ENCODE measurements around the gene ABL2.

The ABL2 gene

GRCh38 chr1:179082333-179082998 lies 147.0 kb downstream of the ABL2 start:
- peak overlapping the region; percentile 64; the same call in 1 of the 2 replicates for H3K9ac ChIP-seq (ENCODE audit: low read depth, low read length)
- H3K36me3 ChIP-seq (ENCODE audit: insufficient read depth, low read depth, low read length), result peaks cover 8% of the 10 kb centered on the region; the same call in 1 of the 2 replicates
- peaks cover 8% of the 10 kb centered on the region; the same call in 1 of the 2 replicates for H3K27me3 ChIP-seq (ENCODE audit: insufficient read depth, low read length)
- peak overlapping the region; percentile 84 for H3K4me3 ChIP-seq (ENCODE audit: low read length)
- no peak overlapping the region for H3K27ac ChIP-seq (ENCODE audit: low read length)
- H3K9me3 ChIP-seq (ENCODE audit: insufficient read depth, low read depth, low read length), result no peaks in the 10 kb centered on the region
- H3K4me1 ChIP-seq (ENCODE audit: insufficient read depth, low read length), result peaks cover 14% of the 10 kb centered on the region

- H3K27me3 ChIP-seq (ENCODE audit: insufficient read depth, low read length), result peaks cover 8% of the 10 kb centered on the region; the same call in 1 of the 2 replicates
- H3K9ac ChIP-seq (ENCODE audit: low read depth, low read length), result peak within 1 kb of the TSS; percentile 64; the same call in 1 of the 2 replicates
These were observed 147.7 kb downstream of the ABL2 start, which contains the start of gene TOR3A for GRCh38 chr1:179081687-179082332. Gene TOR3A (plus strand): TSS chr1:179082070. CDS start chr1:179082129, 59 bp downstream.

GRCh38 chr1:179080866-179081686 lies 148.4 kb downstream of the ABL2 start:
- Histone ChIP-seq H3K27me3 (ENCODE audit: insufficient read depth, low read length) (peaks cover 8% of the 10 kb centered on the region; the same call in 1 of the 2 replicates), H3K9me3 (ENCODE audit: insufficient read depth, low read depth, low read length) (no peaks in the 10 kb centered on the region), H3K36me3 (ENCODE audit: insufficient read depth, low read depth, low read length) (peaks cover 7% of the 10 kb centered on the region; the same call in 1 of the 2 replicates), H3K4me1 (ENCODE audit: insufficient read depth, low read length) (peaks cover 8% of the 10 kb centered on the region; the same call in 1 of the 2 replicates), H3K9ac (ENCODE audit: low read depth, low read length) (peak overlapping the region; percentile 64; the same call in 1 of the 2 replicates), H3K4me3 (ENCODE audit: low read length) (peak overlapping the region; percentile 84), H3K27ac (ENCODE audit: low read length) (peak overlapping the region; percentile 23)

More at GRCh38 chr1:179081687-179082332, 147.7 kb downstream of the ABL2 start, which contains the start of gene TOR3A:
- Histone ChIP-seq H3K9me3 (ENCODE audit: insufficient read depth, low read depth, low read length) (no peaks in the 10 kb centered on the region), H3K4me3 (ENCODE audit: low read length) (peak within 1 kb of the TSS; percentile 84), H3K36me3 (ENCODE audit: insufficient read depth, low read depth, low read length) (peaks cover 8% of the 10 kb centered on the region; the same call in 1 of the 2 replicates), H3K27ac (ENCODE audit: low read length) (peak within 1 kb of the TSS; percentile 23), H3K4me1 (ENCODE audit: insufficient read depth, low read length) (peaks cover 8% of the 10 kb centered on the region; the same call in 1 of the 2 replicates)

GRCh38 chr1:179079113-179079761 lies 150.2 kb downstream of the ABL2 start:
- Histone ChIP-seq H3K9ac (ENCODE audit: low read depth, low read length) (no peak overlapping the region), H3K27me3 (ENCODE audit: insufficient read depth, low read length) (peaks cover 8% of the 10 kb centered on the region; the same call in 1 of the 2 replicates), H3K36me3 (ENCODE audit: insufficient read depth, low read depth, low read length) (no peaks in the 10 kb centered on the region), H3K27ac (ENCODE audit: low read length) (no peak overlapping the region), H3K4me3 (ENCODE audit: low read length) (no peak overlapping the region), H3K9me3 (ENCODE audit: insufficient read depth, low read depth, low read length) (no peaks in the 10 kb centered on the region), H3K4me1 (ENCODE audit: insufficient read depth, low read length) (peaks cover 8% of the 10 kb centered on the region; the same call in 1 of the 2 replicates)

- Histone ChIP-seq H3K4me1 (ENCODE audit: insufficient read depth, low read length) (peaks cover 8% of the 10 kb centered on the region; the same call in 1 of the 2 replicates), H3K27ac (ENCODE audit: low read length) (no peak overlapping the region), H3K9ac (ENCODE audit: low read depth, low read length) (no peak overlapping the region), H3K27me3 (ENCODE audit: insufficient read depth, low read length) (no peaks in the 10 kb centered on the region; the same call in 1 of the 2 replicates), H3K9me3 (ENCODE audit: insufficient read depth, low read depth, low read length) (no peaks in the 10 kb centered on the region), H3K4me3 (ENCODE audit: low read length) (no peak overlapping the region), H3K36me3 (ENCODE audit: insufficient read depth, low read depth, low read length) (peaks cover under 1% of the 10 kb centered on the region; the same call in 1 of the 2 replicates)
These were observed 152.1 kb downstream of the ABL2 start for GRCh38 chr1:179077396-179077795.

- H3K27me3 ChIP-seq (ENCODE audit: insufficient read depth, low read length), result no peaks in the 10 kb centered on the region
- H3K4me1 ChIP-seq (ENCODE audit: insufficient read depth, low read length), result no peaks in the 10 kb centered on the region
- peaks cover 31% of the 10 kb centered on the region for H3K36me3 ChIP-seq (ENCODE audit: insufficient read depth, low read depth, low read length)
- no peak overlapping the region for H3K27ac ChIP-seq (ENCODE audit: low read length)
- no peak overlapping the region for H3K9ac ChIP-seq (ENCODE audit: low read depth, low read length)
- H3K9me3 ChIP-seq (ENCODE audit: insufficient read depth, low read depth, low read length), result no peaks in the 10 kb centered on the region
- H3K4me3 ChIP-seq (ENCODE audit: low read length), result no peak overlapping the region
These were observed 163.0 kb downstream of the ABL2 start for GRCh38 chr1:179066471-179066870.

- Histone ChIP-seq H3K27ac (ENCODE audit: low read length) (no peak overlapping the region), H3K36me3 (ENCODE audit: insufficient read depth, low read depth, low read length) (peaks cover 32% of the 10 kb centered on the region), H3K27me3 (ENCODE audit: insufficient read depth, low read length) (no peaks in the 10 kb centered on the region), H3K4me1 (ENCODE audit: insufficient read depth, low read length) (peaks cover 7% of the 10 kb centered on the region), H3K9ac (ENCODE audit: low read depth, low read length) (no peak overlapping the region), H3K9me3 (ENCODE audit: insufficient read depth, low read depth, low read length) (no peaks in the 10 kb centered on the region), H3K4me3 (ENCODE audit: low read length) (no peak overlapping the region)
These were observed 167.9 kb downstream of the ABL2 start for GRCh38 chr1:179061360-179062282.

- H3K4me1 ChIP-seq (ENCODE audit: insufficient read depth, low read length), result peaks cover 7% of the 10 kb centered on the region
- no peak overlapping the region for H3K9ac ChIP-seq (ENCODE audit: low read depth, low read length)
- H3K9me3 ChIP-seq (ENCODE audit: insufficient read depth, low read depth, low read length), result no peaks in the 10 kb centered on the region
- no peak overlapping the region for H3K27ac ChIP-seq (ENCODE audit: low read length)
- no peaks in the 10 kb centered on the region for H3K27me3 ChIP-seq (ENCODE audit: insufficient read depth, low read length)
- H3K36me3 ChIP-seq (ENCODE audit: insufficient read depth, low read depth, low read length), result peaks cover 25% of the 10 kb centered on the region; the same call in 1 of the 2 replicates
- peak overlapping the region; percentile 20; the same call in 1 of the 2 replicates for H3K4me3 ChIP-seq (ENCODE audit: low read length)
These were observed 170.7 kb downstream of the ABL2 start for GRCh38 chr1:179058487-179059483.

GRCh38 chr1:179055937-179056336 lies 173.5 kb downstream of the ABL2 start:
- Histone ChIP-seq H3K36me3 (ENCODE audit: insufficient read depth, low read depth, low read length) (peaks cover 23% of the 10 kb centered on the region; the same call in 1 of the 2 replicates), H3K9me3 (ENCODE audit: insufficient read depth, low read depth, low read length) (no peaks in the 10 kb centered on the region), H3K27me3 (ENCODE audit: insufficient read depth, low read length) (no peaks in the 10 kb centered on the region), H3K9ac (ENCODE audit: low read depth, low read length) (no peak overlapping the region), H3K4me3 (ENCODE audit: low read length) (no peak overlapping the region), H3K27ac (ENCODE audit: low read length) (no peak overlapping the region), H3K4me1 (ENCODE audit: insufficient read depth, low read length) (peaks cover 7% of the 10 kb centered on the region)

Data from iPS-20b (cell line).